D721Med (cell line): ENCODE results near the gene CDC42BPB.

Experiments
- DNase-seq: peaks from one replicate; pipeline ENCODE4 v3.0.0; 2011; ENCODE audit warnings: low spot score; ENCODE audit not compliant: insufficient read length
- FAIRE-seq: peaks from 2 replicates; lab custom pipeline; 2011; peaks lifted over from hg19 to GRCh38; lab: Jason Lieb, UNC
- CTCF ChIP-seq: IDR thresholded peaks from 2 replicates; pipeline ENCODE4 v1.5.1; 2012; ENCODE audit warnings: mild to moderate bottlenecking, control low read depth; ENCODE audit not compliant: insufficient read depth; ENCODE audit errors: missing control alignments

The CDC42BPB gene

DNA sequence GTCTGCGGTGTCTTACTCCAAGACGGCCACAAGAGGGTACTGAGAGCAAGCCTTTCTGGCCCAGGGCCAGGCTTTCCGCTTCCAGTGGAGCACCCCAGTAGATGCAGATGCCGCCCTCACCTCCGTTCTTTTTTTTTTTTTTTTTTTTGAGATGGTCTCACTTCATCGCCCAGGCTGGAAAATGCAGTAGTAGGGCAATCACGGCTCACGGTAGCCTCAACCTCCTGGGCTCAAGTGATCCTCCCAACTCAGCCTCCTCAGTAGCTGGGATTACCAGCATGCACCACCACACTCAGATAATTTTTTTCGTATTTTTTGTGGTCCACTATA is 21.0 kb upstream of the CDC42BPB start:
- DNase-seq (peak; percentile 93), FAIRE-seq (no peak)
- peak; percentile 62 for TF ChIP-seq CTCF

GRCh38 chr14:103074729-103075367 is 17.5 kb upstream of the CDC42BPB start:
- DNase-seq (peak; percentile 9), FAIRE-seq (no peak)
- no peak for TF ChIP-seq CTCF

DNA sequence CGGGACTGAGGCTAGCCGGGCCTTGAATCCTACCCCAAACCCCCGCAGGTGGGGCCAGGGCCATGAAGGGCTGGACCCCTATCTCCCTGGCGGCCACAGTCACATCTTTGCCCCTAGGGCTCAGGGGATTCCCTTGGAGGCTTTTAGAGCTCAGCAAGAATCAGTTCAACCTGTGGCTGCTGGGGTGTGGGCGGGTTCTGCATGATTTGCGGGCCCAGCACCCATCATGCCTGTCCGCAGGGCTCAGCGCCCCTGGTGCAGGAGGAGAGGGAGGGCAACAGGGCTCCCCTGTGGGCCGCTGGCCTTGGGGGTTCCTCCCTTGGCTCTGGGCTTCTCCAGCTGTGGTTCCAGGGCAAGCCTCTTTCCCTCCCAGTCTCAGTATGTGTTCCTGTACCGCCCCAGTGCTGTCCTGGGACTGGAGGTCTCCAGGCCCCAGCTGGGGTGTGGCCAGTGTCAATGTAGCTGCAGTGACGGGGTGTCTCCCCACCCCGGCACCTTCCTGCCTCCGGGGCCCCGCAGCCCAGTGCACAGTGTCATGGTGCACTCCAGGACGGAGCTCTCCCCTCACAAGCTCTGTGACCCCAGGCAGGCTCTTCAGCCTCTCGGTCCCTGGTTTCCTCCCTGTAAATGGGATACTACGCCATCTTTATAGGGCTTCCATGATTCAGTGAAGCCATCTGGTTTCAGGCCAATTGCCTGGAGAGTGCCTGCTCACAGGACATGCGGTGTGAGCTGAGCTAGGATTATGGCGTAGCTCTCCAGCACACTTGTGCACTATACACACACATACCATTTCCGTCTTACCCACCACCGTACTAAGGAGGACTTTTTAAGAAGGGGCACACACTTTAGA is 16.8 kb upstream of the CDC42BPB start:
- FAIRE-seq (no peak), DNase-seq (no peak)
- TF ChIP-seq CTCF = no peak

DNA sequence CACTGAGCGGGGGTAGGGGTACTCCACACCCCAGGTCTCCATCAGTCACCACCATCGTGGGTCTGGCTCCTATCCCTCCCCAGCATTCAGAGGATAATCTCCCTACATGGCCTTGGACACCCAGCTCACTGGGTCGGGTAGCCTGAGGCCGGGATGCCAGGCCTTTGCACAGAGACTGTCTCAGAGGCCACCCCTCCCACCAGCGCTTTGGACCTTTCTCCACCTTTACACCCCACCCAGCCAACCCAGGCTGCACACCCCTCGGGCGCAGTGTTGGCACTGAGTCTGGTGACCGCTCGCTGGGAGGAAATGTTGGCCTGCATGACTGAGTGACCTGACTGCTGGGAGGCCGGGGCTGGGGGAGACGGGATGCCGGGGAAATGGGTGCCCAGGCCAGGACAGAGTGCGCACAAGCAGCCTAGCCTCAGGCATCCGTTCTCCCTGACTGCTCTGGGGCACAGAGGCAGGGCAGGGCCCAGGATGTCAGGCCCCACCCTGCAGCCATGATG is 16.1 kb upstream of the CDC42BPB start:
- DNase-seq (no peak), FAIRE-seq (no peak)
- TF ChIP-seq CTCF = no peak

- no peak for TF ChIP-seq CTCF
- FAIRE-seq (no peak), DNase-seq (no peak)
Observed at GRCh38 chr14:103072595-103073366, 15.4 kb upstream of the CDC42BPB start.

DNA sequence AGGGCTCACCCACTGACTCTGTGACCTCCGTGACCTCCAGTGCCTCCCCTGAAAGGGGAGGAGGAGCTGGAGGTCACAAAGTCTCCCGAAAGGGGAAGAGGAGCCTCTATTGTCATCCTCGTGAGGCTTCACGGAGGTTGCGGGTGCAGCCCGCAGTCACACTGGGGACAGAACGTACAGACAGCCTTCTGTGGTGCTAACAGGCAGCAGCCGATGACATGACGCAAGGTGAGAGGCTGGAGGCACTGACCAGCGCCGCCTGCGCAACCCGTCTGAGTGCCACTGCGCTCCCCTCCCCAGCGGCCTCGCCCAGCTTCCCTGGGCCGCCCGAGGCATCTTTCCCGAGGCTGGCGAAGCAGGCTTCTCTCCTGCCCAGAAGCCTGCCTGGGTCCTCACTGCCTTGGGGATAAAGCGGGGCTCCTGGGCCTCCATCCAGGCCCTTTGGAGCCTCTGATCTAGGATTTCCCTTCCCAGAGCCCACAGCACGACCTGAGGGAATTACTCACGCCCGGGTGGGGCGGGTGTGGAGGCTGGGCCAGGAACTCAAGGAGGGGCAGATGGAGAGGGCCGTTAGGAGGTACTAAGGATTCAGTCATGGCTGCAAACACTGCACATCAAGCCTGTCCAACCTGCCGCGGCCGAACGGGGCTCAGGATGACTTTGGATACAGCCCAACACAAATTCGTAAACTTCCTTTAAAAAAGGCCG is 14.3 kb upstream of the CDC42BPB start:
- no peak for FAIRE-seq
- peak; percentile 6 for DNase-seq
- TF ChIP-seq CTCF = no peak
